Sigmoid colon (tissue), 4 donors: ENCODE measurements around the gene CXCL6.

ENCODE experiments used
- EP300 ChIP-seq, 4 donors: sonication (generic); formaldehyde crosslinking; IDR thresholded peaks; one replicate each; pipeline ENCODE4 v1.6.1; 2017; ENCODE audit warnings: antibody characterized with exemption in 4 of 4
- POLR2AphosphoS5 ChIP-seq, 4 donors: sonication (generic); formaldehyde crosslinking; IDR thresholded peaks; one replicate each; pipeline ENCODE4 v1.6.1; 2017; ENCODE audit warnings: antibody characterized with exemption in 4 of 4

GRCh38 chr4:73800206-73800605, 36.3 kb upstream of the CXCL6 start:
- no peak for TF ChIP-seq EP300 (IDR thresholded peaks at IDR 0.05)
- no peak for TF ChIP-seq POLR2AphosphoS5 (IDR thresholded peaks at IDR 0.05)
